HepG2 (cell line): Measurements from ENCODE around the gene HYOU1. TPM values are rescaled to one million over a fixed set of nuclear protein-coding genes. Genes with fewer than 3 reads are reported as not detected.

Experiments
- FOXK2 ChIP-seq: fragments of 450-650 bp; IDR thresholded peaks from 2 replicates; pipeline ENCODE4 v1.6.1; 2016
- HNF4A ChIP-seq: sonication (generic); formaldehyde crosslinking; IDR thresholded peaks from 2 replicates; pipeline ENCODE4 v1.4.0; 2020; ENCODE audit warnings: missing genetic modification reagents
- IRF2 ChIP-seq: IDR thresholded peaks from 2 replicates; pipeline ENCODE4 v1.6.1; 2018; ENCODE audit warnings: missing genetic modification reagents, missing compliant biosample characterization
- ISX ChIP-seq: sonication (generic); formaldehyde crosslinking; conservative IDR thresholded peaks from 2 replicates; pipeline ENCODE4 v1.5.0; 2020; ENCODE audit warnings: missing genetic modification reagents
- KAT8 ChIP-seq: IDR thresholded peaks from 2 replicates; pipeline ENCODE4 v1.6.1; 2016; ENCODE audit warnings: missing genetic modification reagents, missing compliant biosample characterization
- MAF1 ChIP-seq: sonication (generic); formaldehyde crosslinking; IDR thresholded peaks from 2 replicates; pipeline ENCODE4 v1.5.0; 2020; ENCODE audit warnings: missing genetic modification reagents, borderline replicate concordance
- MED1 ChIP-seq: sonication (generic); formaldehyde crosslinking; IDR thresholded peaks from 2 replicates; pipeline ENCODE4 v1.4.0; 2020; ENCODE audit warnings: missing genetic modification reagents
- PHB2 ChIP-seq: fragments of 450-650 bp; IDR thresholded peaks from 2 replicates; pipeline ENCODE4 v1.6.1; 2018; ENCODE audit not compliant: partially characterized antibody
- SCMH1 ChIP-seq: sonication (generic); formaldehyde crosslinking; IDR thresholded peaks from 2 replicates; pipeline ENCODE4 v1.9.0; 2021; ENCODE audit warnings: missing genetic modification reagents, mild to moderate bottlenecking, borderline replicate concordance
- SOX5 ChIP-seq: IDR thresholded peaks from 2 replicates; pipeline ENCODE4 v1.6.1; 2016; ENCODE audit warnings: borderline replicate concordance
- TMF1 ChIP-seq: sonication (generic); formaldehyde crosslinking; IDR thresholded peaks from 2 replicates; pipeline ENCODE4 v1.8.1; 2022; ENCODE audit warnings: low read depth, missing genetic modification reagents
- ZBTB38 ChIP-seq: sonication (generic); formaldehyde crosslinking; IDR thresholded peaks from 2 replicates; pipeline ENCODE4 v1.5.1; 2020; ENCODE audit warnings: mild to moderate bottlenecking, missing genetic modification reagents
- ZFAT ChIP-seq: sonication (generic); formaldehyde crosslinking; conservative IDR thresholded peaks from 2 replicates; pipeline ENCODE4 v1.8.1; 2023; ENCODE audit warnings: missing genetic modification reagents, inconsistent platforms
- ZNF414 ChIP-seq: sonication (generic); formaldehyde crosslinking; IDR thresholded peaks from 2 replicates; pipeline ENCODE4 v1.5.0; 2020; ENCODE audit warnings: missing genetic modification reagents
- ZNF496 ChIP-seq: sonication (generic); formaldehyde crosslinking; IDR thresholded peaks from 2 replicates; pipeline ENCODE4 v1.8.1; 2023; ENCODE audit warnings: mild to moderate bottlenecking, moderate library complexity, missing genetic modification reagents; ENCODE audit not compliant: insufficient replicate concordance
- ZNF709 ChIP-seq: sonication (generic); formaldehyde crosslinking; IDR thresholded peaks from 2 replicates; pipeline ENCODE4 v1.5.0; 2020; ENCODE audit warnings: mild to moderate bottlenecking, missing genetic modification reagents
- ZSCAN22 ChIP-seq: sonication (generic); formaldehyde crosslinking; IDR thresholded peaks from 2 replicates; pipeline ENCODE4 v1.4.0; 2020; ENCODE audit warnings: mild to moderate bottlenecking, missing genetic modification reagents
- polyA plus RNA-seq, 8 experiments: library from polyadenylated mRNA; depleted of rRNA in 3 of 8; stranded (reverse) in 7 of 8; unstranded in 1 of 8; fragments of >200 nt; fragmentation: Illumina TruSeq in 4 of 8; extraction: Trizol in 4 of 8; gene quantifications; 2 replicates each; pipeline versions ENCODE4 v1.2.1 to v1.2.3, GENCODE V29; 2011 to 2016; ENCODE audit warnings: low read depth in 4 of 8, missing spikeins in 1 of 8, mixed read lengths in 1 of 8; ENCODE audit not compliant: insufficient read depth in 1 of 8
- total RNA-seq, 5 experiments: library from RNA; depleted of rRNA; stranded (reverse); fragments of >200 nt; fragmentation: Illumina TruSeq; extraction: Trizol; gene quantifications; 2 replicates each; pipeline ENCODE4 v1.2.3, GENCODE V29; 2016; ENCODE audit warnings: low read depth in 1 of 5
- TF ChIP-seq, protein P1 (sequence below): sonication (generic); formaldehyde crosslinking; IDR thresholded peaks from 2 replicates; pipeline ENCODE4 v1.4.0; 2020; ENCODE audit warnings: mild to moderate bottlenecking, missing genetic modification reagents
- TF ChIP-seq, protein P2 (sequence below): sonication (generic); formaldehyde crosslinking; IDR thresholded peaks from 2 replicates; pipeline ENCODE4 v1.4.0; 2020; ENCODE audit warnings: missing genetic modification reagents

The HYOU1 gene
- total and polyA plus RNA-seq, 2 of the 13 experiments (the other 11 are each of a cell fraction or from before 2014, with no cell fraction given), result 127 to 155 TPM

GRCh38 chr11:119094816-119095065, 37.7 kb upstream of the HYOU1 start (continued):
- no peak for TF ChIP-seq SOX5 (CRISPR knock-in tag)
- TF ChIP-seq HNF4A (CRISPR knock-in tag), result no peak
- no peak for TF ChIP-seq TMF1 (CRISPR knock-in tag)
- TF ChIP-seq PHB2, result no peak
- TF ChIP-seq MAF1 (CRISPR knock-in tag), result no peak
- TF ChIP-seq, protein P1, sequence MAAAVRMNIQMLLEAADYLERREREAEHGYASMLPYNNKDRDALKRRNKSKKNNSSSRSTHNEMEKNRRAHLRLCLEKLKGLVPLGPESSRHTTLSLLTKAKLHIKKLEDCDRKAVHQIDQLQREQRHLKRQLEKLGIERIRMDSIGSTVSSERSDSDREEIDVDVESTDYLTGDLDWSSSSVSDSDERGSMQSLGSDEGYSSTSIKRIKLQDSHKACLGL (CRISPR knock-in tag), result no peak
- no peak for TF ChIP-seq ZBTB38 (CRISPR knock-in tag)
- no peak for TF ChIP-seq ZSCAN22 (CRISPR knock-in tag)
- no peak for TF ChIP-seq ZNF709 (CRISPR knock-in tag)
- no peak for TF ChIP-seq KAT8 (CRISPR knock-in tag)
- TF ChIP-seq, protein P2, sequence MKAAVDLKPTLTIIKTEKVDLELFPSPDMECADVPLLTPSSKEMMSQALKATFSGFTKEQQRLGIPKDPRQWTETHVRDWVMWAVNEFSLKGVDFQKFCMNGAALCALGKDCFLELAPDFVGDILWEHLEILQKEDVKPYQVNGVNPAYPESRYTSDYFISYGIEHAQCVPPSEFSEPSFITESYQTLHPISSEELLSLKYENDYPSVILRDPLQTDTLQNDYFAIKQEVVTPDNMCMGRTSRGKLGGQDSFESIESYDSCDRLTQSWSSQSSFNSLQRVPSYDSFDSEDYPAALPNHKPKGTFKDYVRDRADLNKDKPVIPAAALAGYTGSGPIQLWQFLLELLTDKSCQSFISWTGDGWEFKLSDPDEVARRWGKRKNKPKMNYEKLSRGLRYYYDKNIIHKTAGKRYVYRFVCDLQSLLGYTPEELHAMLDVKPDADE (CRISPR knock-in tag), result no peak
- TF ChIP-seq ZFAT, result no peak
- no peak for TF ChIP-seq ISX
- no peak for TF ChIP-seq IRF2 (CRISPR knock-in tag)
- TF ChIP-seq MED1, result no peak
- no peak for TF ChIP-seq SCMH1 (CRISPR knock-in tag)
- TF ChIP-seq ZNF414, result no peak
- no peak for TF ChIP-seq ZNF496 (CRISPR knock-in tag)
- TF ChIP-seq FOXK2, result no peak
